GM21529 (cell line): ENCODE results near the gene PAIP2.
A peak's percentile ranks its signal among the peaks of the same experiment; 100 is the strongest.
"Not testable (repeated sequence)": the region's sequence is repeated elsewhere in the genome, so short reads cannot be mapped to it uniquely, and the experiment has no call there.

Experiments used
- ATAC-seq: cut with Tn5 transposase; IDR thresholded peaks from one replicate; pipeline ENCODE4 v1.9.1; 2021; ENCODE audit not compliant: unreplicated experiment

PAIP2 gene

DNA sequence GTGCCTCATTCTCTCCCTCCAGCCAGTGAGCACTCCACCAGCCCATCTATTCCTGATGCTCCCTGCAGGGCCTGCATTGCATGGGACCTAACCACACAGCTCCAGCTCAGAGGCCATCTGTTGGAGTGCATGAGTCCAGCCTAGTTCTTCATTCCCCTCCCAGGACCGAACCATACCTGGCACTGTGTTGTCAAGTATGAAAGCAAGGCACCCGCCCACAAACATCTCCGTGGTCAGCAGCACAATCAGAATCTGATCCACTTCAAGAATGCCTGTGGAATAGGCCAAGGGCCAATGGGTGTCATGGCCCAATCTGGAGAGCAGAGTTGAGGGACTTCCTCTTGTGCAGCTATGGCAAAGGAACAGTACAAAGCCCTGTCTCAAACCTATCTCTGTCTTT lies 35.6 kb downstream of the PAIP2 start:
- no peak for ATAC-seq

DNA sequence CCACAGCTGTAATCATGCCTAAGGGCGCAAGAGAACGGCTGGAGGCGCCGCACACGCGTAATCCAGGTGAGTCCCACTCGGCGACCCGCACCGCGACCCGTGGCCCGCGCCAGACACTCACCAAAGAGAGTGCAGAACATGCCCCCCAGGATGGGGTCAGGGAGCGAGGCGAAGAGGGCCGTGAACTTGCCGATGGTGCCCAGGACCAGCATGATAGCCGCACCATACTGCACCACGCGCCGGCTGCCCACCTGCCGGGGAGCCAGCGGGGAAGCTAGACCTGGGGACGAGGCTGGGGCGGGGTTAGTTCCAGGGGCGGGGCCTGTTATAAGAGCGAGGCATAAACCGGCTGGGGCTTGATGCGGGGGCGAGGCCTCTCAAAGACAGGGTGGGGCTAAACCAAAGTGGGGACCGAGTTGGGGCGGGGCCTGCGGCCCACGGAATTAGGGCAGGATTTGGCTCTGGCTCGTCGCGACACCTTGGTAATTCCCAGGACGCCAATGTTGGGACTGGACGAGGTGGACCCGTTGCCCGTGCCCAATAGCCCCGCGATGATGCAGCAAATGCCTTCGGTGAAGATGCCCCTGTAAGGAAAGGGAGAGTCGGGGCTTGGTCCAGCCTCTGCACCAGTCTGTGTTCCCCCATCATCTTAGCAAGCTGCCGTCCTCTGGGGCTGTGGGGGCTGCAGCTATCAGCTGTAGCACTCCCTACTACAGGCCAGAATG lies 36.6 kb downstream of the PAIP2 start:
- no peak for ATAC-seq

DNA sequence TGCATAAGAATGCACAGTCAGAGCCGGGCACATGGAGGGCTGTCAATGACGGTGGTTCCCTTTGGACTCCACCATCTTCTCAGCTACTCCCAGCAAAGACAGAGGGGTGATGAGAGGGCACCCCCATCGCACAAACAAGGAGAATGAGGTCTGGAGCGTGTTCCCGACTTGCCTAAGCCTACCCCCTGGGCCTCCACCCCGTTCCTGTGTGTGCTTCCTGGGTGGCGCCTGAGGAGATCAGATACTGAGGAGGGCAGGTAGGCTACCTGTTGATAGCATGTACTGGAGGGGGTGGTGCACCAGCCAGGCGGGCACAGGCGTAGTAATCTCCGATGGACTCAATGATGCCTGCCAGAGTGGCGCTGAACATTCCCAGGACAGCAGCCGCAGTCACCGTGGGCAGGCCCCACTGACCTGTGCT lies 37.3 kb downstream of the PAIP2 start:
- no peak for ATAC-seq

DNA sequence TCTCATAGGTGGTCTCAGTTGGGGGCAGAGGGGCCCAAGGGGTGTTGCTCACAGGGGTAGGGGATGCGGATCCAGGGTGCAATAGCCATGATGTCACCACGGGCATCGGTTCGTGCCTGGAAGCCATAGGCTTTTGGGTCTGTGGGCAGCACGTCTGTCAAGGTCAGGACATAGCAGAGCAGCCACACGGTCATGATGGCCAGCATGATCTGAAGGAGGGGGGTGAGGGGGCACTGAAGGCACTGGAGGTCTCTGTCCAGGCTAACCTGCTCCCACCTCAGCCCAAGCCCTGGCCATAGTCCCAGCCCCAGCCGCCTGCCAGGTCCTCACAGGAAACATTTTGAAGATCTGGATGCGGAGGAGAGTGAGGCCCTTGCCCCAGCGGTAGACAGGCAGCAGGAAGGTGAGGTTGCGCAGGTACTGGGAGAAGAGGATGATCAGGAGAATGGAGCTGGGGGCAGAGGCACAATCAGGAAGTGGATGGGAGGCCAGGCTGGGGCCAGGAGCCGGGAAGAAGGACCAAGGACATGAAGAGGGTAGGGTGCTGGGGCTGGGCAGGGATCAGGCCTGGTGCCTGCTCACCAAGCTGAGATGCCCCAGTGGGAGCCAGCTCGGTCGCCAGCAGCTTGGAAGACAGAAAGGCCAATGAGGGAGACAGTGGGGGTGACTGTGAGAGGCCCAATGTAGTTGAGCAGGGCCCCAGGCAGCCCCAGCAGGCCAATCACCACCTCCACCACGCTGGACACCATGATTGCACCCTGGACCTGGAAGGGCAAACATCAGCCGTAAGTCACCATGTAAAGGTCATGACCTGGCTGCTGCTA lies 38.2 kb downstream of the PAIP2 start:
- ATAC-seq: no peak

DNA sequence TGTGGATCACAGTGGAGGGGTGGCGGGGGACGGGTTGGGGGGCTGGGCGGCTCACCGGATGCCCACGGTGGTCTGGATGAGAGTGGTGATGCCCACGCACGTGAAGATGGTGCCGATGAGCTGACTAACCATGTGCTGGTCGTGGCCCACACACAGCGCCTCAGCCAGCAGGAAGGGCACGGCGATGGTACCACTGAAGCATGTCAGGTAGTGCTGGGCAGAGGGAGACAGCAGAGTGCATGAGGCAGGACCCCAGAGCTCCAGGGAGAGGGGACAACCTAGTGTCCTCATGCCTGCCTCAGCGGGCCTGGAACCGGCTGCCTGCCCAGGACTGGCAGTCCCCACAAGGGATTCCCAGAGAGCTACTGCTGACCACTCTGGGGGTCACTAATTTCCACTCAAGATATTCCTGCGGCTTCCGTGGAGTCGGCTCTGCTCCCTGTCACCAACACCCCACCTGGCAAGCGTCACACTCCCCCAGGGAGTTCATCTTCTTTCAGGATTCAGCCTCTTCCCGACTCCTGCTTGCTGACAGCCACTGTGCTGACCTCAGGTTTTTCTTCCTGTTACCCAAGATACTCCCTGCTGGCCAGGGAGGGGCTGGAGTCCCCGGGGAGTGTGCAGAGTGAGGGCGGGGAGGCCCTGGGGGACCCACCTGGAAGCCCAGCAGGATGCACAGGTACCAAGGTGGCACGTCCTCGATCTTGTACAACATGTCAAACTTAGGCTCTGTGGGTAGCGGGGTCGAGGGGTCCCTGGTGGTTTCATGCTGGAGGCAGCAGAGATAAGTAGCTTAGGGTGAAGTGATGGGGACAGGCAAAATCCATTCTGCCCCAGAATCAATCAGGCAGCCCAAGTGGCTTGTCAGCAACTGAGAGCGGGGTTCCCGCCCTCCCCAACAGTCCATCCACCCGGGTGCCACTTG lies 40.4 kb downstream of the PAIP2 start:
- no peak for ATAC-seq

DNA sequence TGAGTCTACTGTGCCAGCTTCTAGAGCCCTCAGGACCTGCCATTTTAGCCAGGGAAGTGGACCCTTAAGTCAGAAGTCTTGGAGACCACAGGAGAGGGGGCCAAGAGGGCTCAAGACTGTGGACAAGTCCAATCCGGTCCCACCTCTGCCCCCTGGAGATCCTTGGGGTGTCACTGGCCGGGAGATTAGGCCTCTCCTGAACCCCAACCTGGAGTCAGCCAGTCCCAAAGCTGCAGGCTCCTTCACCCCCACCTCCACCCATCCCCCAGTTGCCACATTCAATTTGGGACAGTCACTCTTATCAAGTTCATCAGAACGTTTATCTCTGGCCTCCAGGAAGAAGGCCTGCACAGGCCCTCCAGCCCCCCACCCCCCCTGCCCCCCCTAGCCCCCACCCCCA lies 41.2 kb downstream of the PAIP2 start:
- no peak for ATAC-seq

DNA sequence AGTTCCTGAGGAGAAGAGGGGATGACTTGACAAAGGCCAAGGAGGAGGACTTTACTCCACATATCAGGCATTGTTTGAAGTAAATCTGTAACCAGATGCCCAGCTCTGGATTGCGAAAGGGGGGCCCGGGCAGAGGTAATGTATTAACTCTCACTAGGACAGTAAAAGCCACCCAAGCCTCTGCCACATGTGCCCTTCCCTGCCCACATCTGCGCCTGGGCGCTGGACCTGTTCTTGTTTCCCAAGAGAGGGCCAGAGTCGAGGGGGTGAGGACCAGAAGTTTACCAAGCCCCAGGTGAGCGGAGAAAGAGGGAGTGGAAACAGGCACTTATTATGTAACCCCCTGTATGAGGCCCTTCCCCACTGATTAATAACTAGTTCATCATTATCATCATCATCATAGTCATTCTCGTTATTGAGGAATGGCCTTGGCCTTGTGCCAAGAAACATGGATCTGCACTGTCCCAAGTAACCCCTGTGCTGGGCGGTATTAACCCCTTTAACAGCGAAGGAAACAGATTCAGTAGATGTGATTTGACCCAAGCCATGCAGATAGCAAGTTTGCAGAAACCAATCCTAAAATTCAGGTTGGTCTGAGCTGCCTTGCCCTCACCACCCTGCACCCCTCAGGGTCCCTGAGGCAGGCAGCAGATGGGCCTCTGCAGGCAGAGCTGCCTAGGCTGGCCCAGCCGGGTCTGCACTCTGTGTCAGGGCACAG lies 41.8 kb downstream of the PAIP2 start, which contains the start of gene SLC23A1:
SLC23A1 (minus strand) TSS at position 23 of the 718 bp plus-strand sequence. CDS start 44 bp downstream, outside the sequence.
- no peak for ATAC-seq

DNA sequence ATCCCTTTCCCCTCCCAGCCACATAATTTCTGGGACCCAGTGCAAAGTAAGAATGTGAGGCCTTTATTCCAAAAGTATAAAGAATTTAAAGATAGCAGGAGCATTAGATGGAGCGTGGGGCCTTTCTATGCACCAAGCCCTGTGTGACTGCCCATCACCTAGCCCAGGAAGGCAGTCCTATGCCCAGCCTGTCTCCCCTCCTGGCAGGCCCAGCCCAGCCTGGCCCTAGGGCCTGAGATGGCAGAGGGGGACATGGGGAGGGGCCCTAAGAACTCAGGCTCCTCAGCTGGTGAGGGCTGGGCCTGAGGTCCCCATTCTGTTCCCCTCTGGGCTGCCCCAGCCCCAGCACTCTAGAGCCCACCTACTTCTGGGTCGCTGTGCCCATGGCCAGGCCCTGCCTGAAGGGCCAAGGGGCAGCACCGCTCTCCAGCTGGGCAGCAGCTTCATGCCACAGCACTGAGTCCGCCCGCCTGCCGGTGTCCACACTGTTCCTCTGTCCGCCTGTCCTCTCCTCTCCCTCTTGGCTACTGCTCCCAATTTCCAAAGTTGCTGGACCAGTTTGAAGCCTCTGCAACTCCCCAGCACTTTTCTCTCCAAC lies 42.4 kb downstream of the PAIP2 start:
- ATAC-seq: no peak

DNA sequence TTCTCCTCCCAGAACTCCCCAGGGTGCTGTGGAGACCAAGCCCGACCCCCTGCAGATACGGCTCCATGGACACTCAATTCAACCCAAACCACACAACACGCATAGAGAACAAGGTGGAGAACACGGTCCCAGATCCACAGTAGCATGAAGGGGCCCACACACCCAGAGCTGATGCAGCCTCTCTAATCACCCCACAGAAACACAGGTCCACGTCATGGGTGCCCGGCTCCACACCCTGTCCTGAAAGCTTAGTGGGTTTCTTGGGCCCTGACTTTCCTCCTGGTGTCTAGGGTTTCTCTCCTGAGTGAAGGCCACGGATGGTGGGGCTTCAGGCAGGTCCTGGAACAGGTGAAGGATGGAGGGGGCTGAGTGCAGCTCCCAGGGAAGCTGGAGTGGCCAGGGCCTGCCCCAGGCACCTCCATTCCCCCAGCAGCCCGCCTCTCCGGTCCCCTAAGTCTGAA lies 43.0 kb downstream of the PAIP2 start:
- ATAC-seq: no peak

DNA sequence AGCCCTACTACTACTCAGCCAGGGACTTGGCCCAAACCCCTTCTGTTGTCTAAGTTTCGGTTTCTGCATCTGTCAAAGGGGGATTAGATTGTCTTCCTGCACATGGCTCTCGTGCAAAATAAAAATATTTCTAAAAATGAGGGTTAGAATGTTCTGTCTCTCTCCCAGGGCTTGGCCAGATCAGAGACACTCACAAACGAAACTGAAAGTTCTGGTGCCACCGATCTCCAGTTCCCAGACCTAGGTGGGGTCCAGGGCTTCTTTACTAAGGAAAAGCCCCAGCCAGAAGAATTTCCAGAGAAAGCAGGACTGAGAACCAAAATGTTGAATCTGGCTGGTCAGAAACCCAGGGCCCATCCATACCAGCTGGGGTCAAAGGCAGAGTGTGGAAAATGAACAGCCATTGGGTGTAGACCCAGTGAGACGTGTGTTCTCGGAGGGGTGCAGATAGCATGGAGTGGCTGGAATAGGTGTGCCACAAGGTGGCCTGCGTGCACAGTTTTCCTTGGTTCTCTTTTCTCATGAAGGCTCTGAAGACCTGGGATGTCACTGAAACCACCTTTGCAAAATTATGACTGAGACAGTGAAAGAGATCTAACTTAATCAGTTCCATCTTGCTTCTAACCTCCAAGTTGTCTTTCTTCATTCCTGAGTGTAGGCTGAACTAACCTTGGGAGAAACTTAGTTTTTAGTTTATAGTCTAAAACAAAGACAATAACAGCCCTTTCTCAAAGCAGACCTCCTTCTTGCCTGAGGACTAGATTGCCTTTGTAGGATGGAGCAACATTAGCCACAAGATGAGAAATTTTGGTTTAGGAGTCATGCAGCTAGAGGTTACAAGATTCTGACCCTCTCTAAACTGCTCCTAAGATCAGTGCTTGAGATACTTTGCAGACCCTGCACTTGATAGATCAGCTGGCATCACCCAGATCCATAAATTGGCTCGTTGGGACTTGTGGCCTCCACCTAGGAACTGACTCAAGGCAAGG lies 43.7 kb downstream of the PAIP2 start:
- ATAC-seq: no peak

DNA sequence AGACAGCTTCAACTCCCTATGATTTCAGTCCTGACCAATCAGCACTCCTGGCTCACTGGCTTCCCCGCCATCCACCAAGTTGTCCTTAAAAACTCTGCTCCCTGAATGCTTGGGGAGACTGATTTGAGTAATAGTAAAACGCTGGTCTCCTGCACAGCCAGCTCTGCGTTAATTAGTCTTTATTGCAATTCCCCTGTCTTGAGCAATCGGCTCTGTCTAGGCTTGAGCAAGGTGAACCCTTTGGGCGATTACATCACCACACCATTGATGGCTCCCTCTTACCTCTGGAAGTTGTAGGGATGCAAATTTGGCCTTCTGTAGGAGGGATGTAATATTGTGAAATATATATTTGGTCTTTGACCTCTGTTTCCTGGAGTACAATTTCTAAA lies 44.4 kb downstream of the PAIP2 start:
- no peak for ATAC-seq

DNA sequence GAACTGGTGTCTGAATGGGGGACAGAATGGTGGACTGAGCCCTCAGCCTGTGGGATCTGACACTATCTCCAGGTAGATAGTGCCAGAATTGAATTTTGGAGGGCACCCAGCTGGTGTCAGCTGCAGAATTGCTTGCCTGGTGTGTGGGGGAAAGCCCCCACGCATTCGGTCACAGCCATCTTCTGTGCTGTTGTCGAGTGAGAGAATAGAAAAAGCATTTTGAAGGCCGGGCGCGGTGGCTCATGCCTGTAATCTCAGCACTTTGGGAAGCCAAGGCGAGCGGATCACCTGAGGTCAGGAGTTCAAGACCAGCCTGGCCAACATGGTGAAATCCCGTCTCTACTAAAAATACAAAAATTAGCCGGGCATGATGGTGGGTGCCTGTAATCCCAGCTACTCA lies 45.3 kb downstream of the PAIP2 start:
- not testable (repeated sequence) for ATAC-seq

DNA sequence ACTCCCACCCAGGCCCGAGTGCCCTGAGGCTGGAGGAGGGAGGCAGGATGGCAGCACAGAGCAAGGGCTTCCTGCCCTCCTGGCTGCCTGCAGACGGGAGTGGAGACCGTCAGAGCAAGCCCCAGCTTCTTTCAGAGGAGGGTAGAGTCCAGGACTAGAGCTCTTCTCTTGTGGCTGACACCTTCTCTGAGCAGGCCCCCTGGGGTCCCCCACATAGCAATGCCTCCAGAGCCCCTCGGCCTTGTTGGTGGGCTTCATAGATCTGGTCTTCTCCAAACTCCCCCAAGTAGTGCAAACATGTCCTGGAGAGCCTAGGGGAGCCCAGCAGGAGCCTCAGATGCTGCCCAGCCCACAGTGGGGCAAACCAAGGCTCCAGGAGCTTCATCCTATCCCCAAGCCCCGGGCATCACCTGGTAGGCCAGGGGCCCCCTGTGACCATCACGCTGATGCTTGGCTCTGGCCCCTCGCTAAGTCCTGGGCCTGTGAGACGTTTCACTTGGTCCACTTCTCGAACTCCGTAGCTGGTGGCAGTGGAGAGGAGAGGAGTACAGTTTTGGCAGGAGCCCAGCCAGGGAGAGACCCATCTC lies 46.0 kb downstream of the PAIP2 start:
- no peak for ATAC-seq

DNA sequence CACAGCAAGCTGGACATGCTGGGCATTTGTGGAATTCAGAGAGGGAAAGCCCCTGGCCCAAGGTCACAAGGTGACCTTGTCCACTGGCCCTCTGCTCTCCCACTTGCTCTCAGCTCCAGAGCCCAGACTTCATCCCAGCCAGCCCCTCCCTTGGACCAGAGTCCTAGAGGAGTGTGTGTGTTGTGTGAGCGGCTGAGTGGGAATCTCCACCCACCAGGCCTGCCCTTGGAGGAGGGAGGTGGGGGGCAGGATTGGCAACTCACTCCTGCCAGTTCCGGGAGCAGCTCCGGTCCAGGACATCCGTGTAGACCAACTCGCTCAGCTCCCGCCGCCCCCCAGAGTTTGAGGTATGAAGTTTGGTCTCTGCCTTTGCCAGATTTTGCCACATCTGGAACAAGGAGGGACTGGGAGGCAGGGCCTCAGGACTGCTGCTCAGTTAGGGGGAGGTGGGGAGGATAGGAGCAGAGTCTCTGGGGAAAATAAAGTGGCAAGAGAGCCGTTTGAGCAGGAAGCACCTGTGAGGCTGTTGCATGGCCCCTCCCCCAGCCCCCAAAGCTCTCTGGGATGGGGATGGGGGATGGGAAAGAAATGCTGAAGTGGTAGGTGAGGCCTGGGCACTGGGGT lies 46.7 kb downstream of the PAIP2 start:
- no peak for ATAC-seq

DNA sequence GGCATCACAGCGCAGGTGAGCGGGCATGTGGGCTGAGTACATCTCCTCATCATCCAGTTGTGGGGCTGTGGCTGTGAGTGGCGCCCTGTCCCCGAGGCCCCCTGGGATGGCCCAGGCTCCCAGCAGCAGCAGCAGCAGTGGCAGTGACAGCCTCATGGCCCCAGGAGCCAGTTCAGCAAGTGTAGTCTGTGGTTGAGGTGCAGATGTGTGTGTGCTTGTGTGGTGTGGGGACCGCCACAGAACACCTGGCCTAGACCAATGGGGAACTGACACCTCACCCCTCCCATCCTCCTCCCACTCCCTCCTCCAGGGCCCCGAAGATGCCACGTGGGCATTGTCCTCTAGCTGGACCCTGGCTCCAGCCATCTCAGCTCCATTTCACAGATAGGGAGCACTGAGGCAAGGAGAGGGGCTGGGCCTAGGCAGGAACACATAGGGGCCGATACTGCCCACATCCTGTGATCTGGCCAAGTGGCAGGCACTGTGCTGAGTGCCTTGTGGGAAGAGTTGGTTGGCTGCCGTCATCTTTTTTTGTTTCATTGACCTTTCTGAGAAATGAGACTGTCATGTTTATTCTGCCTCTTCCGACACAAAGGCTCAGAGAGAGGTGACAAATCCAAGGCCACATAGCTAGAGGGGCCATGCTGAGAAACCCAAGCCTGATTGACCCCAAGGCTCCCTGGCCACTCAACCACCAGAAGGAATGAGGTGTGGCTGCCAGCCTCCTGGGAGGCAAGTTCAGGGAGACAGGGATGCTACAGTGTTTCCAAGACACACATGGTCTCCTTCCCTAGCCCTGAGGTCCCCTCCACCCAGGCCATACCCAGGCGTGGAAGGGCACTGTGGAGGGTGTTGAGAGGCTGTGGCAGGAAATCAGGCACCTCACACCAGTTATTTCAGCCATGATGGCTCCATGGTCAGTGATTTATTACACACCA lies 48.3 kb downstream of the PAIP2 start, which contains the start of gene MZB1:
MZB1 (minus strand) TSS at position 213 of the 938 bp plus-strand sequence; CDS start at position 156, 57 bp downstream.
- ATAC-seq: peak; percentile 43

DNA sequence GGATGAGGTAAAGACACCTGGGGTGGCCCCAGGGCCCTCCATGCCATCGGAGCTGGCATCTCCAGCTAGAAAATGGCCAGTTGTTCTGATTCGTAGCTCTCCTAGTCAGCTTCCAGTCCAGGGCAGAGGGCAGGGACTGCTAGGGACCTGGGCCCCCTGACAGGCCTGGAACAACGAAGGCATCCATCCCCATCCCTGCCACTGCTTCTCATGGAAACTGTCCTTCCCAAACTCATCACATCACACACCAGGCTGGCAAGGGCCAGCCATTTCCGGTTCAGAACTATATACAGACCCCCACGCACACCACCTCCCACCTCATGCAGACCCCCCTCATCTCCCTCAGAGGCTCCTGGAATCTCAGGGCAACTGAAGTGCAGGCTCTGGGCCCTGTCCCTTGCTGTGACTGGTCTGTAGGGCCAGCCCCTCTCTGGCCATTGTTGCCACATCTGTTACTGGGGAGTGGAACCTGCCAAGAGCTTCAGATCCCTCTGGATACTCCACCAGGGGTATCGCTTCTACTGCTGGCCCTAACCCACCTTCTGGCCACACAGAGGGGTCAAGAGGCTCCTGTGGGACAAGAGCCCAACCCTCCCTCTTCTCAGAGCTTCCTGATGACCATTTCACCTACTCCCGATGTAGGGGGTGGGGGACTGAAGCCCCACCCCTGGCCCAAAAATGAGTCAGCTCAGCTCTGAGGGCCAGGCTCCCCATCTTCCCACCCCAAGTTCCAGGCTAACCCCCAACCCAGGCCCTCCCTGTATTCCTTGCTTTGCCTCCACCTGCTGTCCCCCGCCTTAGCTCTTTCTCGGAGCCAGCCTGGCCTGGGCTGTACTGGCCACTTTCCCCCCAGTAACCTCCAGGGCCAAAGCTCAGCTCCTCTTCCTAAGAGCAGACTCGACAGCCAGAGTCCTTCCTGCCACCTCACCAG lies 49.2 kb downstream of the PAIP2 start:
- ATAC-seq: no peak
